HepG2 (cell line): ENCODE data around the gene ARL8B. TPM values are rescaled to one million over a fixed set of nuclear protein-coding genes. Genes with fewer than 3 reads are reported as not detected.

Experiments
- ATF7 ChIP-seq, 2 experiments: fragments of 450-650 bp in 1 of 2; sonication (generic) in 1 of 2; formaldehyde crosslinking in 1 of 2; IDR thresholded peaks; 2 replicates each; pipeline versions ENCODE4 v1.4.0 to v1.6.1; 2016 to 2020; ENCODE audit warnings: antibody characterized with exemption in 1 of 2, mild to moderate bottlenecking in 1 of 2, missing genetic modification reagents in 1 of 2
- CENPBD1 ChIP-seq: sonication (generic); formaldehyde crosslinking; IDR thresholded peaks from 2 replicates; pipeline ENCODE4 v1.8.0; 2022; ENCODE audit warnings: missing genetic modification reagents, low read depth, mild to moderate bottlenecking, borderline replicate concordance
- CREBL2 ChIP-seq: sonication (generic); formaldehyde crosslinking; IDR thresholded peaks from 2 replicates; pipeline ENCODE4 v1.8.1; 2023; ENCODE audit warnings: missing genetic modification reagents, mild to moderate bottlenecking, borderline replicate concordance
- GABPB1 ChIP-seq: IDR thresholded peaks from 2 replicates; pipeline ENCODE4 v1.6.1; 2016; ENCODE audit warnings: mild to moderate bottlenecking, missing genetic modification reagents, moderate library complexity, missing compliant biosample characterization
- GATAD2A ChIP-seq: IDR thresholded peaks from 2 replicates; pipeline ENCODE4 v1.6.1; 2016
- JUN ChIP-seq: sonication (generic); formaldehyde crosslinking; IDR thresholded peaks from 2 replicates; pipeline ENCODE4 v1.4.0; 2020; ENCODE audit warnings: mild to moderate bottlenecking, missing genetic modification reagents
- NR2F2 ChIP-seq: IDR thresholded peaks from 2 replicates; pipeline ENCODE4 v1.6.1; 2012; ENCODE audit warnings: low read depth, inconsistent platforms, borderline replicate concordance
- PHF5A ChIP-seq: IDR thresholded peaks from one replicate; pipeline ENCODE4 v1.6.1; 2018; ENCODE audit warnings: low read depth, missing genetic modification reagents; ENCODE audit not compliant: unreplicated experiment
- PRDM15 ChIP-seq: sonication (generic); formaldehyde crosslinking; IDR thresholded peaks from 2 replicates; pipeline ENCODE4 v1.4.0; 2020; ENCODE audit warnings: missing genetic modification reagents
- PREB ChIP-seq: sonication (generic); formaldehyde crosslinking; IDR thresholded peaks from 2 replicates; pipeline ENCODE4 v1.4.0; 2020; ENCODE audit warnings: missing genetic modification reagents
- RAD51 ChIP-seq: fragments of 450-650 bp; IDR thresholded peaks from 2 replicates; pipeline ENCODE4 v1.6.1; 2016; ENCODE audit warnings: borderline replicate concordance
- RBM22 ChIP-seq: fragments of 200-400 bp; formaldehyde crosslinking; optimal IDR thresholded peaks from 2 replicates; pipeline ENCODE3; 2017; ENCODE audit warnings: mild to moderate bottlenecking, low read length, moderate library complexity
- SP4 ChIP-seq: sonication (generic); formaldehyde crosslinking; IDR thresholded peaks from 2 replicates; pipeline ENCODE4 v1.8.1; 2023; ENCODE audit warnings: mild to moderate bottlenecking, missing genetic modification reagents
- TEAD3 ChIP-seq: optimal IDR thresholded peaks from 2 replicates; pipeline ENCODE3; 2016; ENCODE audit warnings: borderline replicate concordance
- THYN1 ChIP-seq: sonication (generic); formaldehyde crosslinking; IDR thresholded peaks from 2 replicates; pipeline ENCODE4 v1.8.1; 2023; ENCODE audit warnings: low read depth, mild to moderate bottlenecking, moderate library complexity, missing genetic modification reagents, borderline replicate concordance
- TMF1 ChIP-seq: sonication (generic); formaldehyde crosslinking; IDR thresholded peaks from 2 replicates; pipeline ENCODE4 v1.8.1; 2022; ENCODE audit warnings: low read depth, missing genetic modification reagents
- WIZ ChIP-seq: sonication (generic); formaldehyde crosslinking; IDR thresholded peaks from 2 replicates; pipeline ENCODE4 v1.5.1; 2020; ENCODE audit warnings: mild to moderate bottlenecking, missing genetic modification reagents
- ZFP36L1 ChIP-seq: sonication (generic); formaldehyde crosslinking; IDR thresholded peaks from 2 replicates; pipeline ENCODE4 v1.8.0; 2022; ENCODE audit warnings: mild to moderate bottlenecking, missing genetic modification reagents, moderate library complexity
- ZFYVE20 ChIP-seq: sonication (generic); formaldehyde crosslinking; IDR thresholded peaks from 2 replicates; pipeline ENCODE4 v1.8.0; 2023; ENCODE audit warnings: low read depth, mild to moderate bottlenecking, moderate library complexity, missing genetic modification reagents, borderline replicate concordance
- ZNF136 ChIP-seq: sonication (generic); formaldehyde crosslinking; IDR thresholded peaks from 2 replicates; pipeline ENCODE4 v1.8.1; 2022; ENCODE audit warnings: low read depth, mild to moderate bottlenecking, moderate library complexity, missing genetic modification reagents
- ZNF143 ChIP-seq: sonication (generic); formaldehyde crosslinking; IDR thresholded peaks from 2 replicates; pipeline ENCODE4 v1.4.0; 2020; ENCODE audit warnings: missing genetic modification reagents
- ZNF263 ChIP-seq: sonication (generic); formaldehyde crosslinking; IDR thresholded peaks from 2 replicates; pipeline ENCODE4 v1.4.0; 2020; ENCODE audit warnings: missing genetic modification reagents
- ZNF784 ChIP-seq: sonication (generic); formaldehyde crosslinking; IDR thresholded peaks from 2 replicates; pipeline ENCODE4 v1.5.1; 2020; ENCODE audit warnings: missing genetic modification reagents, mild to moderate bottlenecking, borderline replicate concordance
- polyA plus RNA-seq, 8 experiments: library from polyadenylated mRNA; depleted of rRNA in 3 of 8; stranded (reverse) in 7 of 8; unstranded in 1 of 8; fragments of >200 nt; fragmentation: Illumina TruSeq in 4 of 8; extraction: Trizol in 4 of 8; gene quantifications; 2 replicates each; pipeline versions ENCODE4 v1.2.1 to v1.2.3, GENCODE V29; 2011 to 2016; ENCODE audit warnings: low read depth in 4 of 8, missing spikeins in 1 of 8, mixed read lengths in 1 of 8; ENCODE audit not compliant: insufficient read depth in 1 of 8
- total RNA-seq, 5 experiments: library from RNA; depleted of rRNA; stranded (reverse); fragments of >200 nt; fragmentation: Illumina TruSeq; extraction: Trizol; gene quantifications; 2 replicates each; pipeline ENCODE4 v1.2.3, GENCODE V29; 2016; ENCODE audit warnings: low read depth in 1 of 5

Gene ARL8B
- total and polyA plus RNA-seq, 2 of the 13 experiments (the other 11 are each of a cell fraction or from before 2014, with no cell fraction given) = 23.5 to 30.4 TPM

GRCh38 chr3:5194801-5195509 lies 72.9 kb downstream of the ARL8B start (continued):
- TF ChIP-seq TEAD3 (CRISPR knock-in tag) (peak; percentile 15), ATF7 (IDR thresholded peaks at IDR 0.05) (no peak), ATF7 (CRISPR knock-in tag; IDR thresholded peaks at IDR 0.05) (no peak), JUN (CRISPR knock-in tag) (no peak), GATAD2A (CRISPR knock-in tag) (peak; percentile 55), ZNF143 (CRISPR knock-in tag) (no peak), TMF1 (CRISPR knock-in tag) (no peak), ZNF136 (CRISPR knock-in tag) (no peak), THYN1 (CRISPR knock-in tag) (no peak), CREBL2 (CRISPR knock-in tag) (no peak), RAD51 (no peak), SP4 (no peak), ZFP36L1 (CRISPR knock-in tag) (no peak), PREB (CRISPR knock-in tag) (no peak), ZNF784 (no peak), ZFYVE20 (CRISPR knock-in tag) (no peak), CENPBD1 (CRISPR knock-in tag) (no peak), RBM22 (no peak), WIZ (CRISPR knock-in tag) (no peak), PRDM15 (no peak), PHF5A (CRISPR knock-in tag) (no peak), GABPB1 (CRISPR knock-in tag) (peak; percentile 36; the same call in 1 of the 2 replicates), NR2F2 (no peak), ZNF263 (CRISPR knock-in tag) (no peak)
